GM18870 (cell line): Measurements from ENCODE around the gene CETP.
"Not testable (repeated sequence)": the region's sequence is repeated elsewhere in the genome, so short reads cannot be mapped to it uniquely, and the experiment has no call there.

Source experiments
- ATAC-seq: cut with Tn5 transposase; IDR thresholded peaks from one replicate; pipeline ENCODE4 v1.9.1; 2021; ENCODE audit warnings: moderate library complexity; ENCODE audit not compliant: unreplicated experiment

The CETP gene

GRCh38 chr16:56980201-56980535, 18.4 kb downstream of the CETP start:
- no peak for ATAC-seq

- ATAC-seq, result no peak
Observed at GRCh38 chr16:56980792-56981724, 19.3 kb downstream of the CETP start.

- ATAC-seq, result no peak
Observed at GRCh38 chr16:56981729-56982271, 20.1 kb downstream of the CETP start.

GRCh38 chr16:56982695-56983094, 20.9 kb downstream of the CETP start:
- ATAC-seq, result no peak

GRCh38 chr16:56983211-56983751, 21.5 kb downstream of the CETP start:
- ATAC-seq, result no peak

- ATAC-seq, result no peak
Observed at GRCh38 chr16:56984639-56985038, 22.9 kb downstream of the CETP start.

GRCh38 chr16:56985288-56985961, 23.7 kb downstream of the CETP start:
- ATAC-seq, result no peak

GRCh38 chr16:56985962-56986360, 24.2 kb downstream of the CETP start:
- ATAC-seq, result no peak

- ATAC-seq, result no peak
Observed at GRCh38 chr16:56986361-56986760, 24.6 kb downstream of the CETP start.

- not testable (repeated sequence) for ATAC-seq
Observed at GRCh38 chr16:56986908-56987307, 25.2 kb downstream of the CETP start.

GRCh38 chr16:56987692-56988091, 25.9 kb downstream of the CETP start:
- ATAC-seq, result no peak

- ATAC-seq, result no peak
Observed at GRCh38 chr16:56988161-56988947, 26.6 kb downstream of the CETP start.

GRCh38 chr16:56988948-56989945, 27.5 kb downstream of the CETP start, which contains the start of gene NLRC5:
TSS of gene NLRC5 (plus strand) at chr16:56989557. CDS start at chr16:57020713, 31,156 bp downstream.
- ATAC-seq, result peak; percentile 54

GRCh38 chr16:56989988-56990387, 28.2 kb downstream of the CETP start:
- no peak for ATAC-seq

GRCh38 chr16:56990407-56991286, 28.9 kb downstream of the CETP start:
- ATAC-seq, result no peak

- ATAC-seq, result not testable (repeated sequence)
Observed at GRCh38 chr16:56992431-56992830, 30.7 kb downstream of the CETP start.

GRCh38 chr16:56993204-56993603, 31.5 kb downstream of the CETP start:
- ATAC-seq, result no peak

- ATAC-seq, result no peak
Observed at GRCh38 chr16:56994311-56994710, 32.6 kb downstream of the CETP start.
